Epithelial cell of esophagus (primary cell): ENCODE data around the gene RBP3.

Source experiments
- DNase-seq: peaks from one replicate; pipeline ENCODE4 v3.0.0; 2010; ENCODE audit warnings: low read depth
- H3K4me3 ChIP-seq: 2 replicates; pipeline ENCODE4 v1.5.1; 2011; ENCODE audit warnings: mild to moderate bottlenecking, low read length, control low read depth
- CTCF ChIP-seq: IDR thresholded peaks from 2 replicates; pipeline ENCODE4 v1.5.1; 2011; ENCODE audit warnings: low read depth, mild to moderate bottlenecking, low read length, control low read depth, inconsistent platforms; ENCODE audit not compliant: insufficient read depth; ENCODE audit errors: missing control alignments

Gene RBP3

DNA sequence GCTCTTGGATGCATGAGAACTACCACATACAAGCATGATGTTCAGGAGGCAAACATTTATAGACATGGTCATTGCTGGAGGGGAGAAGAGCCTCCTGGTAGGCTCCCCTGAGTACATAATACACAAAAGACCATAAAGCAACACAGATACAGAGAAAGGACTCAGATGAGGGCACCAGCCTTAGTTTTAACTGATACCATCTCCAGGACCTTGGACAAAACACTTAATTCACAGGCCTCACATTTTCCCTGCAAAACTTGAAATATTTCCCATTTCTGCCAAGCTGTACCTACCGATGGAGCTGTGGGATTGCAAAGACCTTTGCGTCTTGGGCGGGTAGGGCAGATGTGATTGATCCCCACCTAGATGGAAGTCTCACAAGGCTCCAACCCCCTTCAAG is 52.6 kb downstream of the RBP3 start:
- H3K4me3 ChIP-seq: no peak overlapping the region
- no peak for DNase-seq
- no peak for TF ChIP-seq CTCF

- DNase-seq: no peak
- TF ChIP-seq CTCF: no peak
- no peak overlapping the region for H3K4me3 ChIP-seq
These were observed 53.0 kb downstream of the RBP3 start for GRCh38 chr10:47401210-47401609.

DNA sequence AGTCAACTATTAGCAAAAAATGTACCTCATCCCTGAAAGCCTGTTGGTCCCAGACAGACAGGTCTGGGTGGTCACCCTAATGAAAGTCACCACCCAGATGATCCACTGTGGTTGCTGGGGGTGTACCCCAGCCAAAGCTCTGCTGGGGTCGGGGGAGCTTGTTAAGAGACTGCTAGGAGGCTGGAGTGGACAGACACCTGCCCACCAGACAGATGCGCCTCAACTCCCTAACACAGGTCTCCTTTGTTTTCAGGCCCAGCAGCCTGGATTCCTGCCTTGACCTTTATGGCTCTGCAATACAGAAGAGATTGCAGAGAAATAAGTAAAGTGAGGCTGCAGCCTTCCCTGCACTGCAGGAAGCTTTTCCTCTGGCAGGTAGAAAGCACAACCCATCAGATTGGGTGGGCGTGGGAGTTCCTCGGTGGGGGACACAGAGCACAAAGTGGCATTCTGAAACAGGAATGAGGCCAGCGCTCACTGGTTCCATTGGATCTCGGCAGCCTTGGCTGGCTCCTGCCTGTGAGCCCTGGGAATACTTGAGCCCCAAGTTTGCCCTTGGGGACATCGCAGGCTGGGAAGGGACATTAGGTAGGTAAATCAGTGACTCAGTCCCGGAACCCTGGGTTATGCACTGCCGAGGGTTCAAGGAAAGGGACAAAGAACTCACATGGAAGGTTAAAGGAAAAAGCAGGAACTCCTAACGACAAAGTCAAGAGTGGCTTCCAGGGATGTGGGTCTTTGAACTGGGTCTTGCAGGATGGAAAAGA is 53.9 kb downstream of the RBP3 start:
- no peak for TF ChIP-seq CTCF
- H3K4me3 ChIP-seq: no peak overlapping the region
- DNase-seq: no peak

DNA sequence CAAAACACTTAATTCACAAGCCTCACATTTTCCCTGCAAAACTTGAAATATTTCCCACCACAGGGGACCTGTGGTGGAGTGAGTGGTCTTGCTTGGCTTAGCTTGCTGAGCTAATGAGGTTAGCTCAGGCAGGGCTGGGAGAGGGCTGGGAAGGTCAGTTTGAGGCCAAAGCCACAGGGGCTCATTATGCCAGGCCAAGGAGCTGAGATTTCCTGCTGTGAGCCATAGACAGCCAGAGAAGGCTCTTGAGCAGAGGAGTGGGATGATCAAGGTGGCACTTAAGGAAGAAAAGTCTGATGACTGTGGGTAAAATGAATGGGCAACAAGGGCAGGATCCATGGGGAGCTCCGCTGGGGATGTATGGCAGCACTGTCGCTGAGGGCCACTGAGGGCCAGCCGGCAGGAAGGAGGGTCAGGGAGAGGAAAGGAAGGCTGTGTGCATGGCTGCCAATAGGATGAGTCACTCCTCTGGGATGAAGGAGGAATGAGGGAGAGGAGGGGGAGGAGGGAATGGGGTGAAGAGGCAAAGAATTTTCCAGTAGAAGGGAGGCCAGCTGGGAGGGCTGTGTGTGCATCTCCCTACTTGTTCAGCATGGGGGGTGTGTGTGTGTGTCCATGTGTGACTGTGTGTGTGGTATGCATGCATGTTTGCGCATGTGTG is 54.6 kb downstream of the RBP3 start:
- TF ChIP-seq CTCF: no peak
- DNase-seq: peak; percentile 74
- no peak overlapping the region for H3K4me3 ChIP-seq

- H3K4me3 ChIP-seq: no peak overlapping the region
- no peak for DNase-seq
- no peak for TF ChIP-seq CTCF
These were observed 55.5 kb downstream of the RBP3 start for GRCh38 chr10:47403446-47404318.

DNA sequence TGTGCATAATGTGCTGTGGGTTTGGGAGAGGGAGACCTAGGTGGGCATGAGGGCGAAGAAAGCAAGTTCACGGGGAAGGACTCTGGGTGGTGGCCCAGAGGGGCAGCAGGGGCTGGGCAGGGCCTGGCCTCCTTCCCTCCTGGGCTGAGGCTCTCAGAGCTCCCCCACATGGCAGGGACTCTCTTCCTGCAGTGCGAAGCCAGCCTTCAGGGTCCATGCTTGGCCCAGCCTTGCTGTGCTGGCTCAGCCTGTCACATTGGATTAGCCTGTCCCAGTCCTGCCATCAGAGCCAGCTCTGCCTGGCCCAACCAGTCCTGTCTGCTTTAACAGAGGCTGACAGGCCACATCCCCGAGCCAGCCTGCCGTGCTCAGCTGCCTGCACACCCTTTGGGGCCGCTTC is 56.3 kb downstream of the RBP3 start:
- DNase-seq: peak; percentile 16
- no peak overlapping the region for H3K4me3 ChIP-seq
- TF ChIP-seq CTCF: no peak
